WTC11 (cell line): ENCODE results near the gene COL20A1. TPM values are rescaled to one million over a fixed set of nuclear protein-coding genes. Genes with fewer than 3 reads are reported as not detected.

Source experiments
- ATAC-seq: fragments of 200-7000 bp; cut with Tn5 transposase; 2 replicates; pipeline ENCODE4 v1.10.0; 2021; ENCODE audit warnings: mild to moderate bottlenecking, moderate library complexity
- CTCF ChIA-PET: fragments of 300-600 bp; sonication (Branson Sonifier 250); formaldehyde crosslinking; loops from one replicate; lab custom pipeline; 2021; ENCODE audit warnings: antibody characterized with exemption; lab: Charles Lee
- POLR2A ChIA-PET: fragments of 350-600 bp; sonication (Branson Sonifier 250); formaldehyde crosslinking; loops from one replicate; lab custom pipeline; 2021; ENCODE audit warnings: antibody characterized with exemption; lab: Charles Lee
- DNase-seq: peaks from one replicate; pipeline ENCODE4 v3.0.0; 2021; ENCODE audit warnings: low spot score
- H3K27ac Mint-ChIP-seq: 2 replicates; pipeline ENCODE4 v1.8.0; 2021; ENCODE audit warnings: mixed read lengths
- H3K27me3 Mint-ChIP-seq: 2 replicates; pipeline ENCODE4 v1.8.0; 2021; ENCODE audit warnings: low read depth, mild to moderate bottlenecking, moderate library complexity, mixed read lengths
- H3K36me3 Mint-ChIP-seq: 2 replicates; pipeline ENCODE4 v1.8.0; 2021; ENCODE audit warnings: mixed read lengths
- H3K4me1 Mint-ChIP-seq: 2 replicates; pipeline ENCODE4 v1.8.0; 2022; ENCODE audit warnings: mixed read lengths
- H3K4me3 Mint-ChIP-seq: 2 replicates; pipeline ENCODE4 v1.8.0; 2021; ENCODE audit warnings: mild to moderate bottlenecking, moderate library complexity, mixed read lengths
- H3K9me3 Mint-ChIP-seq: 2 replicates; pipeline ENCODE4 v1.8.0; 2021; ENCODE audit warnings: mixed read lengths
- CREM ChIP-seq: sonication (generic); formaldehyde crosslinking; IDR thresholded peaks from 2 replicates; pipeline ENCODE4 v1.8.1; 2022; ENCODE audit warnings: mild to moderate bottlenecking, missing genetic modification reagents, moderate library complexity
- CTCF ChIP-seq: fragments of 200-600 bp; IDR thresholded peaks from 2 replicates; pipeline ENCODE4 v1.8.0; 2022; ENCODE audit warnings: antibody characterized with exemption
- NR2C2 ChIP-seq: sonication (generic); formaldehyde crosslinking; IDR thresholded peaks from 2 replicates; pipeline ENCODE4 v1.8.0; 2022; ENCODE audit warnings: mild to moderate bottlenecking, missing genetic modification reagents
- NR3C1 ChIP-seq: sonication (generic); formaldehyde crosslinking; conservative IDR thresholded peaks from 2 replicates; pipeline ENCODE4 v1.8.1; 2023; ENCODE audit warnings: low read depth, mild to moderate bottlenecking, missing genetic modification reagents
- OVOL2 ChIP-seq: fragments of 250-450 bp; sonication (Bioruptor Pico); IDR thresholded peaks from 2 replicates; pipeline ENCODE4 v1.9.0; 2021; ENCODE audit warnings: mild to moderate bottlenecking, borderline replicate concordance
- PRDM15 ChIP-seq: sonication (generic); formaldehyde crosslinking; IDR thresholded peaks from 2 replicates; pipeline ENCODE4 v1.8.0; 2022; ENCODE audit warnings: missing genetic modification reagents
- SMAD3 ChIP-seq: sonication (generic); formaldehyde crosslinking; IDR thresholded peaks from 2 replicates; pipeline ENCODE4 v1.8.0; 2022; ENCODE audit warnings: missing genetic modification reagents, mild to moderate bottlenecking, borderline replicate concordance
- ZBTB21 ChIP-seq: sonication (generic); formaldehyde crosslinking; IDR thresholded peaks from 2 replicates; pipeline ENCODE4 v1.8.1; 2023; ENCODE audit warnings: mild to moderate bottlenecking, missing genetic modification reagents, borderline replicate concordance
- ZNF416 ChIP-seq: fragments of 250-450 bp; sonication (Bioruptor Pico); IDR thresholded peaks from 2 replicates; pipeline ENCODE4 v1.9.0; 2021; ENCODE audit warnings: mild to moderate bottlenecking, inconsistent platforms
- total RNA-seq: library from RNA; stranded (reverse); gene quantifications from 3 replicates; pipeline ENCODE4 v1.2.3, GENCODE V29; 2021
- TF ChIP-seq, protein P1 (sequence below): sonication (generic); formaldehyde crosslinking; conservative IDR thresholded peaks from 2 replicates; pipeline ENCODE4 v1.8.1; 2023; ENCODE audit warnings: mild to moderate bottlenecking, low read depth, missing genetic modification reagents, moderate library complexity
- TF ChIP-seq, protein P2 (sequence below): fragments of 250-450 bp; sonication (Bioruptor Pico); IDR thresholded peaks from 2 replicates; pipeline ENCODE4 v1.9.0; 2021; ENCODE audit warnings: moderate library complexity, mild to moderate bottlenecking, inconsistent platforms, borderline replicate concordance
- TF ChIP-seq, protein P3 (sequence below): sonication (generic); formaldehyde crosslinking; IDR thresholded peaks from 2 replicates; pipeline ENCODE4 v1.8.1; 2023; ENCODE audit warnings: mild to moderate bottlenecking, missing genetic modification reagents, moderate library complexity
- TF ChIP-seq, protein P4 (sequence below): sonication (generic); formaldehyde crosslinking; IDR thresholded peaks from 2 replicates; pipeline ENCODE4 v1.8.1; 2022; ENCODE audit warnings: mild to moderate bottlenecking, moderate library complexity, missing genetic modification reagents
- TF ChIP-seq, protein P5 (sequence below): sonication (generic); formaldehyde crosslinking; IDR thresholded peaks from 2 replicates; pipeline ENCODE4 v1.8.0; 2023; ENCODE audit warnings: missing genetic modification reagents

The COL20A1 gene
- total RNA-seq, 1 experiment from 2014 or later = 1.3 TPM

DNA sequence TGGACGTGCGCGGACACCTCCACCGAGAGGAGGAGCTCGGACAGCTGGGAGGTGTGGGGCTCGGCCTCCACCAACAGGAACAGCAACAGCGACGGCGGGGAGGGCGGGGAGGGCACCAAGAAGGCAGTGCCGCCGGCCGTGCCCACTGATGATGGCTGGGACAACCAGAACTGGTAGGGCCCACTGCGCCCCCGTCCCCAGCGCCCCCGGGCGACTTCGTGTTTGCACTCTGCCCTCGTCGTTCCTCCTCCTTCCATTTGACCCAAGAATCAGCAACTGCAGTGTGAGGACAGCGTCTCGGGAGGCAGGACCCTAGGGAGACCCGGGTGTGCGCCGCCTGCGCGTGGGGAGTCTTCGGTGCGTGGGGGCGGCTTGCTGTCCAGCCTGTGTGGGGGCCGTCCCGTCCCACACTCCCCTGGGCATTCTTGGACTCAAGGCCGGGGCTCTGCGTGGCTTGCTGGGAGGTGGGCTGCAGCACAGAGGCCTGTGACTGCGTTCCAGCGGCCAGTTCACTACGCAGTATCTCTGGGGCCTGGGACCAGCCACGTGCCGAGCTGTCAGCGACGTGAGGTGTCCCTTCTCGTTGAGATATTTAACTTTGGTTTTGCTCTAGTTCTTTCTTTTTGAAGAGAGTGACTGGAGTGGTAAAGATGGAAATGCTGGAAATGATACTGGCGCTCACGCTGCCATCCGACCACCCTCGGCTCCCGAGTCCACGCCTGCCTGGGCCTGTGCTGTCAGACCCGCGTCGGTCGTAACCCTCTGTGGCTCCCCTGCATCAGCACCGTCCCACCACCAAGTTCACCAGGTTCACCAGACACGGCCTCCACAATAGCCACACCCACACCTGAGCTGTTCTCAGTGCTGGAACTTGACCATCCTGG, 5.0 kb upstream of the COL20A1 start:
- CTCF ChIA-PET = interaction anchor here (0.5 to 5.0 kb wide), 5 partner anchors 57 to 871 kb away, joined by 3 to 59 read pairs (median 4); no protein-coding TSS in a partner anchor
- TF ChIP-seq OVOL2 (no peak), NR2C2 (CRISPR knock-in tag) (no peak), NR3C1 (no peak), PRDM15 (CRISPR knock-in tag) (no peak), CREM (CRISPR knock-in tag) (no peak), CTCF (no peak), SMAD3 (CRISPR knock-in tag) (no peak), ZBTB21 (CRISPR knock-in tag) (no peak), ZNF416 (no peak)
- TF ChIP-seq, protein P1, sequence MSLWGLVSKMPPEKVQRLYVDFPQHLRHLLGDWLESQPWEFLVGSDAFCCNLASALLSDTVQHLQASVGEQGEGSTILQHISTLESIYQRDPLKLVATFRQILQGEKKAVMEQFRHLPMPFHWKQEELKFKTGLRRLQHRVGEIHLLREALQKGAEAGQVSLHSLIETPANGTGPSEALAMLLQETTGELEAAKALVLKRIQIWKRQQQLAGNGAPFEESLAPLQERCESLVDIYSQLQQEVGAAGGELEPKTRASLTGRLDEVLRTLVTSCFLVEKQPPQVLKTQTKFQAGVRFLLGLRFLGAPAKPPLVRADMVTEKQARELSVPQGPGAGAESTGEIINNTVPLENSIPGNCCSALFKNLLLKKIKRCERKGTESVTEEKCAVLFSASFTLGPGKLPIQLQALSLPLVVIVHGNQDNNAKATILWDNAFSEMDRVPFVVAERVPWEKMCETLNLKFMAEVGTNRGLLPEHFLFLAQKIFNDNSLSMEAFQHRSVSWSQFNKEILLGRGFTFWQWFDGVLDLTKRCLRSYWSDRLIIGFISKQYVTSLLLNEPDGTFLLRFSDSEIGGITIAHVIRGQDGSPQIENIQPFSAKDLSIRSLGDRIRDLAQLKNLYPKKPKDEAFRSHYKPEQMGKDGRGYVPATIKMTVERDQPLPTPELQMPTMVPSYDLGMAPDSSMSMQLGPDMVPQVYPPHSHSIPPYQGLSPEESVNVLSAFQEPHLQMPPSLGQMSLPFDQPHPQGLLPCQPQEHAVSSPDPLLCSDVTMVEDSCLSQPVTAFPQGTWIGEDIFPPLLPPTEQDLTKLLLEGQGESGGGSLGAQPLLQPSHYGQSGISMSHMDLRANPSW (CRISPR knock-in tag) = no peak
- TF ChIP-seq, protein P2, sequence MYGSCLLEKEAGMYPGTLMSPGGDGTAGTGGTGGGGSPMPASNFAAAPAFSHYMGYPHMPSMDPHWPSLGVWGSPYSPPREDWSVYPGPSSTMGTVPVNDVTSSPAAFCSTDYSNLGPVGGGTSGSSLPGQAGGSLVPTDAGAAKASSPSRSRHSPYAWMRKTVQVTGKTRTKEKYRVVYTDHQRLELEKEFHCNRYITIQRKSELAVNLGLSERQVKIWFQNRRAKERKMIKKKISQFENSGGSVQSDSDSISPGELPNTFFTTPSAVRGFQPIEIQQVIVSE (CRISPR knock-in tag) = no peak
- TF ChIP-seq, protein P3, sequence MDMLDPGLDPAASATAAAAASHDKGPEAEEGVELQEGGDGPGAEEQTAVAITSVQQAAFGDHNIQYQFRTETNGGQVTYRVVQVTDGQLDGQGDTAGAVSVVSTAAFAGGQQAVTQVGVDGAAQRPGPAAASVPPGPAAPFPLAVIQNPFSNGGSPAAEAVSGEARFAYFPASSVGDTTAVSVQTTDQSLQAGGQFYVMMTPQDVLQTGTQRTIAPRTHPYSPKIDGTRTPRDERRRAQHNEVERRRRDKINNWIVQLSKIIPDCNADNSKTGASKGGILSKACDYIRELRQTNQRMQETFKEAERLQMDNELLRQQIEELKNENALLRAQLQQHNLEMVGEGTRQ (CRISPR knock-in tag) = no peak
- TF ChIP-seq, protein P4, sequence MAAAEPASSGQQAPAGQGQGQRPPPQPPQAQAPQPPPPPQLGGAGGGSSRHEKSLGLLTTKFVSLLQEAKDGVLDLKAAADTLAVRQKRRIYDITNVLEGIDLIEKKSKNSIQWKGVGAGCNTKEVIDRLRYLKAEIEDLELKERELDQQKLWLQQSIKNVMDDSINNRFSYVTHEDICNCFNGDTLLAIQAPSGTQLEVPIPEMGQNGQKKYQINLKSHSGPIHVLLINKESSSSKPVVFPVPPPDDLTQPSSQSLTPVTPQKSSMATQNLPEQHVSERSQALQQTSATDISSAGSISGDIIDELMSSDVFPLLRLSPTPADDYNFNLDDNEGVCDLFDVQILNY (CRISPR knock-in tag) = no peak
- TF ChIP-seq, protein P5, sequence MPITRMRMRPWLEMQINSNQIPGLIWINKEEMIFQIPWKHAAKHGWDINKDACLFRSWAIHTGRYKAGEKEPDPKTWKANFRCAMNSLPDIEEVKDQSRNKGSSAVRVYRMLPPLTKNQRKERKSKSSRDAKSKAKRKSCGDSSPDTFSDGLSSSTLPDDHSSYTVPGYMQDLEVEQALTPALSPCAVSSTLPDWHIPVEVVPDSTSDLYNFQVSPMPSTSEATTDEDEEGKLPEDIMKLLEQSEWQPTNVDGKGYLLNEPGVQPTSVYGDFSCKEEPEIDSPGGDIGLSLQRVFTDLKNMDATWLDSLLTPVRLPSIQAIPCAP (CRISPR knock-in tag) = no peak
- no peak for DNase-seq
- ATAC-seq = no peak
- no peak overlapping the region for H3K4me3 Mint-ChIP-seq
- H3K9me3 Mint-ChIP-seq = no peaks in the 10 kb centered on the region
- POLR2A ChIA-PET = no interaction called here
- H3K4me1 Mint-ChIP-seq = peaks cover 4% of the 10 kb centered on the region; the same call in 1 of the 2 replicates
- no peaks in the 10 kb centered on the region for H3K27me3 Mint-ChIP-seq
- no peak overlapping the region for H3K27ac Mint-ChIP-seq
- peaks cover 15% of the 10 kb centered on the region for H3K36me3 Mint-ChIP-seq
